Kidney tubule cell (primary cell): Measurements from ENCODE around the gene SLC4A7.

Source experiments
- DNase-seq: peaks from one replicate; pipeline ENCODE4 v3.0.0-alpha.2; 2018; ENCODE audit warnings: low spot score

SLC4A7 gene

DNA sequence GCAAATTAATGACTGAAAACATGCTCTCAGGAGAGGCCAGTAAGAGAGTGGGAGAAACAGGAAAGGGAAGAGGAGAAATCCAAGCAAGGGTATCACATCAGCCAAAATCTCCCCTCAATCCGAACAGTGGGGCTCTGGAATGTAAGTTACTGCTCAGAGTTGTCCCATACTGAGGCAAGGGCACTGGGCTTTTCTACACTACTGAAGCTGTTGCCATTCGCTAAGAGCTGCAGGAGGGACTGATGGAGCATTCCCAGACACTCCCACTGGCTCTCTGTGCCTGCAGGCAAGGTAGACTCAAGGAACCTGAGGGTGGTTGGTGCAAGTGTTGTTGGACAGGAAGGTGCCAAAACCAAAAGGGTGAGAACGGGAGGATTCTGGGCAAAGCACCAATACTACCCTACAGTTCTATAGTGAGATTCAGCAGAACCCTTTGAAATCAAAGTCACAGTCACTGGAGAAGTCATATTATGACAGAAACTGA lies 161.1 kb downstream of the SLC4A7 start:
- DNase-seq, result no peak
